ENCODE measurements around the gene SMYD3. TPM values are rescaled to one million over a fixed set of nuclear protein-coding genes. Genes with fewer than 3 reads are reported as not detected.
"Not testable (repeated sequence)": the region's sequence is repeated elsewhere in the genome, so short reads cannot be mapped to it uniquely, and the experiment has no call there.

The SMYD3 gene
- total RNA-seq, 3 donors from 2014 or later (not counting 1 experiment from before 2014, with no cell fraction given), result 43.6 to 48.0 (median 46.1) TPM

DNA sequence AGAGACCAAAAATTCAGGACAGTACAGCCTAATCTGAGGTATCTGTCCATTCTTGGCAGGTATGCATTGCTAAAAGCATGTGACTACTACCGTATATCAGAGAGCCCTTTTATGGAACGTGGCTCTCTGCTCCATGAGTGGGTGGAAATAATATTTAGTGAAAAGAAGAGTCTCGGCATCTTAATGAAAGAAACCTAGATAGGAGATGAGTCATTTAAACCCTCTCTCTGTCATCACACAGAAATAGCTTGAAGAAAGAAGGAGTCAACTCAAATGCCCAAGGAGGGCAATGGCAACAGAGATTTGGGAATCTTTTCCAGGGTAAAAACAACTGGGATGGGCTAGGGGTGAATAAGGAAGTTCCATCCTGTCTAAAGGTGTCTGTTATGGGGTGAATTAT, 528.2 kb downstream of the SMYD3 start:
- no peaks in the 10 kb centered on the region for H3K9me3 ChIP-seq (ENCODE audit: control insufficient read depth, insufficient read depth, low read length)
- H3K4me1 ChIP-seq (ENCODE audit: control insufficient read depth, insufficient read depth, low read length), result no peaks in the 10 kb centered on the region
- H3K36me3 ChIP-seq (ENCODE audit: control insufficient read depth, insufficient read depth, low read length), result no peaks in the 10 kb centered on the region
- Mint-ChIP-seq H3K27me3 (ENCODE audit: low read depth in 2 of 2) (no peaks in the 10 kb centered on the region), H3K27ac (no peak overlapping the region), H3K36me3 (no peaks in the 10 kb centered on the region), H3K4me1 (no peaks in the 10 kb centered on the region), H3K4me3 (no peak overlapping the region), H3K9me3 (no peaks in the 10 kb centered on the region)
- TF ChIP-seq, protein P1, sequence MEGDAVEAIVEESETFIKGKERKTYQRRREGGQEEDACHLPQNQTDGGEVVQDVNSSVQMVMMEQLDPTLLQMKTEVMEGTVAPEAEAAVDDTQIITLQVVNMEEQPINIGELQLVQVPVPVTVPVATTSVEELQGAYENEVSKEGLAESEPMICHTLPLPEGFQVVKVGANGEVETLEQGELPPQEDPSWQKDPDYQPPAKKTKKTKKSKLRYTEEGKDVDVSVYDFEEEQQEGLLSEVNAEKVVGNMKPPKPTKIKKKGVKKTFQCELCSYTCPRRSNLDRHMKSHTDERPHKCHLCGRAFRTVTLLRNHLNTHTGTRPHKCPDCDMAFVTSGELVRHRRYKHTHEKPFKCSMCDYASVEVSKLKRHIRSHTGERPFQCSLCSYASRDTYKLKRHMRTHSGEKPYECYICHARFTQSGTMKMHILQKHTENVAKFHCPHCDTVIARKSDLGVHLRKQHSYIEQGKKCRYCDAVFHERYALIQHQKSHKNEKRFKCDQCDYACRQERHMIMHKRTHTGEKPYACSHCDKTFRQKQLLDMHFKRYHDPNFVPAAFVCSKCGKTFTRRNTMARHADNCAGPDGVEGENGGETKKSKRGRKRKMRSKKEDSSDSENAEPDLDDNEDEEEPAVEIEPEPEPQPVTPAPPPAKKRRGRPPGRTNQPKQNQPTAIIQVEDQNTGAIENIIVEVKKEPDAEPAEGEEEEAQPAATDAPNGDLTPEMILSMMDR (IDR thresholded peaks at IDR 0.05), result no peak
- no peak overlapping the region for H3K4me3 ChIP-seq (ENCODE audit: low read length)
- H3K27me3 ChIP-seq (ENCODE audit: control insufficient read depth, insufficient read depth, low read length), result no peaks in the 10 kb centered on the region
- ATAC-seq (no peak), DNase-seq (no peak)
- no peak overlapping the region for H3K27ac ChIP-seq (ENCODE audit: low read length)
- intact Hi-C loops (cut with micrococcal nuclease), result no loop called here
- WGBS (ENCODE audit: insufficient coverage), result 100% methylated on average over 2 of the region's 3 CpGs

DNA sequence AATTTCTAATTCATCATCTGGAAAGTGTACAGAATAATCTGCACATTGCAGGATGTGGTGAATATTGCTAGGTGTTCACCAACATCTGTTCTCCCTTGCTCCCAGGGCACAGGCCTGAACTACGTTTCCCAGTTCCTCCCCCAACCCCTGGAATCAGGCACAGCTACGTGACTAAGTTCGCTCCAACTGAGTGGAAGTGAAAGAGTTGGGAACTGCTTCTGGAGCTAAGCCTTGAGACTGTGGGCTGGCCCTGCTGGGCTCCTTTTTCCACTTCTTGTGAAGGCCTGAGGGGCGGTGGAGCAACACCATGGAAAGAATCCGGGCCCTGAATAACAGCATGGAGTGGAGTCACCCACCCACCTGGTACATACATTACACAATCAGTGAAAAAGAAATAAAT, 534.6 kb downstream of the SMYD3 start:
- Mint-ChIP-seq H3K27ac (no peak overlapping the region), H3K36me3 (no peaks in the 10 kb centered on the region), H3K9me3 (no peaks in the 10 kb centered on the region), H3K27me3 (ENCODE audit: low read depth in 2 of 2) (no peaks in the 10 kb centered on the region), H3K4me1 (peaks cover 0 to 5% of the 10 kb centered on the region in 2 donors), H3K4me3 (no peak overlapping the region)
- ATAC-seq (no peak), DNase-seq (no peak)
- Histone ChIP-seq H3K9me3 (ENCODE audit: control insufficient read depth, insufficient read depth, low read length) (no peaks in the 10 kb centered on the region), H3K36me3 (ENCODE audit: control insufficient read depth, insufficient read depth, low read length) (no peaks in the 10 kb centered on the region), H3K4me3 (ENCODE audit: low read length) (no peak overlapping the region), H3K27ac (ENCODE audit: low read length) (no peak overlapping the region), H3K27me3 (ENCODE audit: control insufficient read depth, insufficient read depth, low read length) (no peaks in the 10 kb centered on the region), H3K4me1 (ENCODE audit: control insufficient read depth, insufficient read depth, low read length) (no peaks in the 10 kb centered on the region)
- WGBS (ENCODE audit: insufficient coverage), result 91% methylated on average over 5 of the region's 5 CpGs
- intact Hi-C loops (cut with micrococcal nuclease), result no loop called here
- TF ChIP-seq, protein P1 (IDR thresholded peaks at IDR 0.05), result no peak

DNA sequence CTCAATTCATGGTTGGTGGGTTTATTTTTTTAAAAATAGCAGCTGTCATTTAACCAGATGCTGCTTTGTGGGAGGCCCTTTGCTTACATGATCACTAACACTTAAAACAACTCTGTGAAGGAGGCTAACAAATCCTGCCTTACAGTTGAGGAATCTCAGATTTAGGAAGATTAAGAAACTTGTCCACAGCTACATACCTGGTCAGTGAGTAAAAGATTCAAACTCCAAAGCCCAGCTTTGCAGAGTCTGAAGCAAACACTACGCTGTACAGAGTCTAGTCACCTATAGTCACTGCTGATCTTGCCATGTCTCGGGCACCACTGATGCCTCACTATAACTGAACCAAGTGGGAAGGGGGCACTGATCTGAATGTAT, 535.4 kb downstream of the SMYD3 start:
- Histone ChIP-seq H3K27me3 (ENCODE audit: control insufficient read depth, insufficient read depth, low read length) (no peaks in the 10 kb centered on the region), H3K27ac (ENCODE audit: low read length) (no peak overlapping the region), H3K4me3 (ENCODE audit: low read length) (no peak overlapping the region), H3K9me3 (ENCODE audit: control insufficient read depth, insufficient read depth, low read length) (no peaks in the 10 kb centered on the region), H3K4me1 (ENCODE audit: control insufficient read depth, insufficient read depth, low read length) (no peaks in the 10 kb centered on the region), H3K36me3 (ENCODE audit: control insufficient read depth, insufficient read depth, low read length) (no peaks in the 10 kb centered on the region)
- H3K36me3 Mint-ChIP-seq, result no peaks in the 10 kb centered on the region
- DNase-seq (no peak), ATAC-seq (no peak)
- TF ChIP-seq, protein P1 (IDR thresholded peaks at IDR 0.05), result no peak
- intact Hi-C loops (cut with micrococcal nuclease), result no loop called here
- no peaks in the 10 kb centered on the region for H3K27me3 Mint-ChIP-seq (ENCODE audit: low read depth in 2 of 2)
- no peak overlapping the region for H3K4me3 Mint-ChIP-seq
- no peaks in the 10 kb centered on the region for H3K9me3 Mint-ChIP-seq
- WGBS (ENCODE audit: insufficient coverage), result 98% methylated on average over 2 of the region's 2 CpGs
- H3K27ac Mint-ChIP-seq, result no peak overlapping the region
- peaks cover 0 to 5% of the 10 kb centered on the region in 2 donors for H3K4me1 Mint-ChIP-seq

DNA sequence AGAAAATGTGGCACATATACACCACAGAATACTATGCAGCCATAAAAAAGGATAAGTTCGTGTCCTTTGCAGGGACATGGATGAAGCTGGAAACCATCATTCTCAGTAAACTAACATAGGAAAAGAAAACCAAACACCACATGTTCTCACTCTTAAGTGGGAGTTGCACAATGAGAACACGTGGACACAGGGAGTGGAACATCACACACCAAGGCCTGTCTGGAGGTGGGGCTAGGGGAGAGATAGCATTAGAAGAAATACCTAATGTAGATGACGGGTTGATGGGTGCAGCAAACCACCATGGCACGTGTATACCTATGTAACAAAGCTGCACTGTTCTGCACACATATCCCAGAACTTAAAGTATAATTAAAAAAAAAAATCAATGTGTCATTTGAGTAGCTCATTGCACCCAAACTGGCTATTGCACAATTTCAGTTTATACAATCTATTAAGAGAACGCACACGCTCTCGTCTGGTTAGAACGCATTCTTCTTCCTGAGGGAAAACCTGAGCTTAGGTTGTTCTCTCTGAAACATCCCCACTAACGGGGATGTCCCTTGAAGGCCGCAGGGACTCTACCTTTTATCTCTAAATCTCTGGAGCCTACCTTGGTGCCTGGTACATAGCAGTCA, 535.9 kb downstream of the SMYD3 start:
- H3K9me3 Mint-ChIP-seq; H3K4me3 ChIP-seq (ENCODE audit: low read length); H3K36me3 Mint-ChIP-seq; DNase-seq; H3K27ac Mint-ChIP-seq; H3K9me3 ChIP-seq (ENCODE audit: control insufficient read depth, insufficient read depth, low read length); ATAC-seq; H3K4me1 Mint-ChIP-seq; H3K27me3 Mint-ChIP-seq (ENCODE audit: low read depth in 2 of 2); H3K36me3 ChIP-seq (ENCODE audit: control insufficient read depth, insufficient read depth, low read length); H3K4me1 ChIP-seq (ENCODE audit: control insufficient read depth, insufficient read depth, low read length); H3K27ac ChIP-seq (ENCODE audit: low read length); H3K4me3 Mint-ChIP-seq; H3K27me3 ChIP-seq (ENCODE audit: control insufficient read depth, insufficient read depth, low read length); intact Hi-C loops (cut with micrococcal nuclease): not testable (repeated sequence)
- WGBS (ENCODE audit: insufficient coverage), result 98% methylated on average over 8 of the region's 10 CpGs

All from natural killer cell (primary cell).